IMR-90 (cell line): Measurements from ENCODE around the gene HCN2. TPM values are rescaled to one million over a fixed set of nuclear protein-coding genes. Genes with fewer than 3 reads are reported as not detected.

Experiments
- ATAC-seq: fragments of 200-7000 bp; cut with Tn5 transposase; 2 replicates; pipeline ENCODE4 v1.9.1; 2020; ENCODE audit warnings: low read depth, mild to moderate bottlenecking, moderate library complexity
- BruUV-seq: library from RNA; stranded (reverse); fragments of 400-500 nt; replicated peaks from 2 replicates; lab custom pipeline; 2021; lab: Mats Ljungman, UMichigan
- CTCF ChIA-PET: fragments of 300-600 bp; formaldehyde crosslinking; extraction: SDS; loops from one replicate; lab custom pipeline; 2021; ENCODE audit warnings: antibody characterized with exemption; lab: Yijun Ruan, JAX
- POLR2A ChIA-PET: fragments of 300-600 bp; sonication (Branson Sonifier 250); formaldehyde crosslinking; loops from one replicate; lab custom pipeline; 2022; ENCODE audit warnings: antibody characterized with exemption; ENCODE audit not compliant: unreplicated experiment; lab: Charles Lee
- DNase-seq: peaks from one replicate; pipeline ENCODE4 v3.0.0; 2013
- H2AFZ ChIP-seq: replicated peaks from 2 replicates; pipeline ENCODE3; 2013; ENCODE audit warnings: low read length, mild to moderate bottlenecking; ENCODE audit not compliant: poor library complexity
- H2AK5ac ChIP-seq: 2 replicates; pipeline ENCODE4 v1.6.1; 2013; ENCODE audit warnings: low read depth, low read length, inconsistent platforms
- H2AK9ac ChIP-seq: replicated peaks from 2 replicates; pipeline ENCODE3; 2013; ENCODE audit warnings: mild to moderate bottlenecking, low read depth, low read length, moderate library complexity; ENCODE audit not compliant: poor library complexity
- H2BK120ac ChIP-seq: 2 replicates; pipeline ENCODE4 v1.6.1; 2013; ENCODE audit warnings: low read depth, low read length, inconsistent platforms
- H2BK15ac ChIP-seq: 3 replicates; pipeline ENCODE4 v1.6.1; 2013; ENCODE audit warnings: low read depth, low read length, inconsistent platforms
- H2BK20ac ChIP-seq: 2 replicates; pipeline ENCODE4 v1.6.1; 2013; ENCODE audit warnings: low read depth, mild to moderate bottlenecking, inconsistent platforms, low read length, moderate library complexity
- H2BK5ac ChIP-seq: 2 replicates; pipeline ENCODE4 v1.6.1; 2013; ENCODE audit warnings: mild to moderate bottlenecking, low read depth, low read length, inconsistent platforms; ENCODE audit not compliant: poor library complexity, severe bottlenecking
- H3K14ac ChIP-seq: replicated peaks from 2 replicates; pipeline ENCODE4 v1.6.1; 2013; ENCODE audit warnings: low read depth, low read length, inconsistent platforms
- H3K18ac ChIP-seq: 2 replicates; pipeline ENCODE4 v1.6.1; 2013; ENCODE audit warnings: low read depth, low read length, control low read depth
- H3K23ac ChIP-seq: 2 replicates; pipeline ENCODE4 v1.6.1; 2013; ENCODE audit warnings: low read depth, low read length, inconsistent platforms
- H3K27ac ChIP-seq: 2 replicates; pipeline ENCODE4 v1.5.1; 2013; ENCODE audit warnings: mild to moderate bottlenecking, control low read depth, low read length; ENCODE audit not compliant: insufficient read depth
- H3K27me3 ChIP-seq: 2 replicates; pipeline ENCODE4 v1.6.1; 2013; ENCODE audit warnings: low read length; ENCODE audit not compliant: control insufficient read depth, insufficient read depth
- H3K36me3 ChIP-seq: 2 replicates; pipeline ENCODE4 v1.6.1; 2013; ENCODE audit warnings: low read length, mixed read lengths; ENCODE audit not compliant: control insufficient read depth, insufficient read depth
- H3K4ac ChIP-seq: 2 replicates; pipeline ENCODE4 v1.6.1; 2013; ENCODE audit warnings: low read depth, low read length, inconsistent platforms
- H3K4me1 ChIP-seq: 2 replicates; pipeline ENCODE4 v1.6.1; 2013; ENCODE audit warnings: low read length, mixed read lengths; ENCODE audit not compliant: control insufficient read depth, insufficient read depth
- H3K4me2 ChIP-seq: 2 replicates; pipeline ENCODE4 v1.6.1; 2013; ENCODE audit warnings: low read depth, mild to moderate bottlenecking, control low read depth, low read length, moderate library complexity
- H3K4me3 ChIP-seq: 2 replicates; pipeline ENCODE4 v1.5.1; 2013; ENCODE audit warnings: low read depth, mild to moderate bottlenecking, control low read depth, low read length, moderate library complexity; ENCODE audit not compliant: insufficient read depth
- H3K56ac ChIP-seq: 2 replicates; pipeline ENCODE4 v1.6.1; 2013; ENCODE audit warnings: low read length, inconsistent platforms; ENCODE audit not compliant: insufficient read depth; ENCODE audit errors: extremely low read depth
- H3K79me1 ChIP-seq, 2 experiments: 2 replicates each; pipeline ENCODE4 v1.6.1; 2013; ENCODE audit warnings: low read length in 2 of 2, inconsistent platforms in 1 of 2, low read depth in 1 of 2
- H3K9ac ChIP-seq: 2 replicates; pipeline ENCODE4 v1.6.1; 2013; ENCODE audit warnings: low read depth, low read length, control low read depth
- H3K9me1 ChIP-seq: 2 replicates; pipeline ENCODE4 v1.6.1; 2013; ENCODE audit warnings: low read length, inconsistent platforms; ENCODE audit not compliant: insufficient read depth
- H3K9me3 ChIP-seq: 2 replicates; pipeline ENCODE4 v1.6.1; 2013; ENCODE audit warnings: low read length; ENCODE audit not compliant: control insufficient read depth, insufficient read depth
- H4K20me1 ChIP-seq: 2 replicates; pipeline ENCODE4 v1.6.1; 2013; ENCODE audit warnings: low read length, inconsistent platforms; ENCODE audit not compliant: insufficient read depth
- H4K5ac ChIP-seq: 2 replicates; pipeline ENCODE4 v1.6.1; 2013; ENCODE audit warnings: mild to moderate bottlenecking, low read depth, low read length, control low read depth
- H4K8ac ChIP-seq, 2 experiments: 2 replicates each; pipeline ENCODE4 v1.6.1; 2013; ENCODE audit warnings: low read depth in 2 of 2, low read length in 2 of 2, control low read depth in 1 of 2, inconsistent platforms in 1 of 2
- H4K91ac ChIP-seq: 2 replicates; pipeline ENCODE4 v1.6.1; 2013; ENCODE audit warnings: low read depth, low read length, inconsistent platforms; ENCODE audit not compliant: insufficient read depth
- BHLHE40 ChIP-seq: fragments of 150-350 bp; IDR thresholded peaks from 2 replicates; pipeline ENCODE4 v1.6.1; 2016; ENCODE audit warnings: mild to moderate bottlenecking, low read depth, low read length
- CEBPB ChIP-seq: IDR thresholded peaks from 2 replicates; pipeline ENCODE4 v1.6.1; 2012; ENCODE audit warnings: low read depth, low read length, improper control_type of control experiment
- CHD1 ChIP-seq: IDR thresholded peaks from 2 replicates; pipeline ENCODE4 v1.6.1; 2012; ENCODE audit warnings: low read depth, low read length, improper control_type of control experiment
- CTCF ChIP-seq: conservative IDR thresholded peaks from 2 replicates; pipeline ENCODE4 v1.5.1; 2012; ENCODE audit warnings: mild to moderate bottlenecking, low read depth, low read length, improper control_type of control experiment
- ELK1 ChIP-seq: fragments of 150-350 bp; IDR thresholded peaks from 2 replicates; pipeline ENCODE4 v1.6.1; 2016; ENCODE audit warnings: low read depth, mild to moderate bottlenecking, low read length, moderate library complexity, borderline replicate concordance
- FOS ChIP-seq: fragments of 150-350 bp; IDR thresholded peaks from 2 replicates; pipeline ENCODE4 v1.6.1; 2016; ENCODE audit warnings: low read depth, low read length
- MAFK ChIP-seq: IDR thresholded peaks from 2 replicates; pipeline ENCODE4 v1.6.1; 2012; ENCODE audit warnings: low read depth, low read length, improper control_type of control experiment
- MAZ ChIP-seq: IDR thresholded peaks from 2 replicates; pipeline ENCODE4 v1.6.1; 2012; ENCODE audit warnings: low read depth, mild to moderate bottlenecking, low read length, improper control_type of control experiment, moderate library complexity, borderline replicate concordance
- MXI1 ChIP-seq: IDR thresholded peaks from 2 replicates; pipeline ENCODE4 v1.6.1; 2012; ENCODE audit warnings: low read depth, mild to moderate bottlenecking, low read length, moderate library complexity, borderline replicate concordance
- NFE2L2 ChIP-seq: fragments of 150-350 bp; IDR thresholded peaks from 2 replicates; pipeline ENCODE4 v1.6.1; 2016; ENCODE audit warnings: low read depth, mild to moderate bottlenecking, low read length
- POLR2A ChIP-seq: IDR thresholded peaks from 2 replicates; pipeline ENCODE4 v1.6.1; 2012; ENCODE audit warnings: mild to moderate bottlenecking, low read depth, low read length
- RAD21 ChIP-seq: IDR thresholded peaks from 2 replicates; pipeline ENCODE4 v1.6.1; 2012; ENCODE audit warnings: low read length, improper control_type of control experiment
- RCOR1 ChIP-seq: IDR thresholded peaks from 2 replicates; pipeline ENCODE4 v1.6.1; 2012; ENCODE audit warnings: mild to moderate bottlenecking, low read length, improper control_type of control experiment; ENCODE audit not compliant: insufficient replicate concordance
- RFX5 ChIP-seq: IDR thresholded peaks from 2 replicates; pipeline ENCODE4 v1.8.0; 2012; ENCODE audit warnings: low read depth, mild to moderate bottlenecking, low read length, moderate library complexity
- SMC3 ChIP-seq: fragments of 150-350 bp; IDR thresholded peaks from 2 replicates; pipeline ENCODE4 v1.6.1; 2016; ENCODE audit warnings: low read depth, mild to moderate bottlenecking, antibody characterized with exemption, low read length, moderate library complexity
- WGBS, 2 experiments: methylation state at CpG; one replicate each; pipeline versions ENCODE4 v1.1.5 to v1.1.7; 2013; ENCODE audit warnings: missing lambda C conversion rate in 2 of 2; ENCODE audit not compliant: insufficient read length in 1 of 2; ENCODE audit errors: extremely low coverage in 2 of 2; 5-methylcytosine and 5-hydroxymethylcytosine counted together
- dilution Hi-C: fragments of 300-500 bp; cut with HindIII; formaldehyde crosslinking; loops from one replicate; pipeline ENCODE4 v1.14.3; 2018; ENCODE audit warnings: low sequenced_read_pairs; ENCODE audit not compliant: unreplicated experiment
- in situ Hi-C: fragments of 300-500 bp; cut with MboI; formaldehyde crosslinking; loops from 3 replicates; pipeline ENCODE4 v1.14.3; 2019; ENCODE audit warnings: low sequenced_read_pairs, inconsistent platforms, mixed read lengths
- intact Hi-C: fragments of 100-400 bp; cut with micrococcal nuclease; formaldehyde crosslinking; loops from 2 replicates; pipeline ENCODE4 v1.10.0; 2022
- polyA plus RNA-seq, 3 experiments: library from polyadenylated mRNA; depleted of rRNA; stranded (reverse); fragments of >200 nt; gene quantifications; 2 replicates each; pipeline ENCODE4 v1.2.3, GENCODE V29; 2012; ENCODE audit warnings: low replicate concordance in 1 of 3
- total RNA-seq: library from RNA; depleted of rRNA; stranded (reverse); fragments of >200 nt; gene quantifications from 2 replicates; pipeline ENCODE4 v1.2.3, GENCODE V29; 2012
- TF ChIP-seq, protein P1 (sequence below): fragments of 150-350 bp; IDR thresholded peaks from 2 replicates; pipeline ENCODE4 v1.6.1; 2017; ENCODE audit warnings: mild to moderate bottlenecking, antibody characterized with exemption, low read length, low read depth

HCN2 gene
- total and polyA plus RNA-seq, 2 of the 4 experiments (the other 2 are of a cell fraction) = 0.72 to 2.6 TPM

DNA sequence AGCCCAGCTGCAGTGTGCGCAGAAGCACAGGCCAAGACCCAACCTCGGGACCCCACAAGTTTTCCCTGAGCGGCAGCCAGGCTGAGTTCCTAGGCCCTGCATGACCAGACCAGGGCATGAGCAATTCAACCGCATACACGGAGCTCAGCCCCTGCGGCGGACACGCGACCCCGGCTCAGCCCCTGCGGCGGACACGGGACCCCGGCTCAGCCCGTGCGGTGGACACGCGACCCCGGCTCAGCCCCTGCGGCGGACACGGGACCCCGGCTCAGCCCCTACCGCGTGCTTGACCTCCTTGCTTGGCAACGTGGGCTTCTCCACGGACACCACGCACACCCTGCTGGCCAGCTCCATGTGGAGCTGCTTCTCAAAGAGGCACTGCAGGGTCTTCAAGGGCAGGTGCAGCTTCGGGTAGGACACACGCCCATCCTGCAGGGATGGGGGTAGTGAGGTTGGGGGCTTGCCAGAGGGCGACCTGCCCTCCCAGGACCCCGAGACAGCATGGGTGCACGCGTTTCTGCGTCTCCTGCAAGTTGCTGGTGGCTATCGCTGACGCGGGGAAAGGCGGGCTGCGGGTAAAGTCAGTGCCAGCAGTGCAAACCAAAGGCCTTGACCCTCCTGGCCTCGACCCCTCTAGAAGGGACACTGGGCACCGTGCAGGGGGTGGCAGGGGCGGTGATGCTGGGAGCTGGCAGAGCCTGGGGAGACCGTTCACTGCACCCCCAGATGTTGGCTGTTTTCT lies 33.7 kb downstream of the HCN2 start:
- Histone ChIP-seq H3K4me1 (no peaks in the 10 kb centered on the region), H3K79me1 (peaks cover 0 to 5% of the 10 kb centered on the region in 2 experiments; a peak in 1 of 4 replicates), H3K4ac (no peak overlapping the region), H2BK120ac (no peak overlapping the region), H3K36me3 (peaks cover 36% of the 10 kb centered on the region), H3K9ac (no peak overlapping the region), H4K5ac (no peak overlapping the region), H3K9me3 (no peaks in the 10 kb centered on the region), H3K27me3 (no peaks in the 10 kb centered on the region), H3K9me1 (no peaks in the 10 kb centered on the region), H4K8ac (no peak overlapping the region), H3K23ac (no peak overlapping the region), H2BK20ac (no peak overlapping the region), H2AK5ac (peak overlapping the region; percentile 16; the same call in 1 of the 2 replicates), H4K20me1 (peaks cover 3% of the 10 kb centered on the region), H2BK15ac (no peak overlapping the region), H3K4me2 (no peak overlapping the region), H2BK5ac (no peak overlapping the region), H3K4me3 (no peak overlapping the region), H3K56ac (no peak overlapping the region), H2AK9ac (no peak overlapping the region), H3K14ac (no peak overlapping the region), H3K27ac (no peak overlapping the region), H3K18ac (no peak overlapping the region), H2AFZ (no peak overlapping the region), H4K91ac (no peak overlapping the region)
- intact Hi-C loops (no loop called here), in situ Hi-C loops (no loop called here), dilution Hi-C loops (no loop called here)
- no TSS peak for BruUV-seq
- ChIA-PET CTCF (no interaction called here), POLR2A (no interaction called here)
- WGBS, 2 experiments = 93% methylated on average over 31 of the region's 44 CpGs; no CpG with 5 or more reads in 1 of the 2 experiments
- TF ChIP-seq MAFK (no peak), CEBPB (no peak), RAD21 (no peak), ELK1 (no peak), SMC3 (no peak), RFX5 (no peak), CHD1 (no peak), NFE2L2 (no peak), MXI1 (no peak), RCOR1 (no peak), MAZ (no peak), FOS (no peak), BHLHE40 (no peak), POLR2A (no peak), CTCF (no peak)
- TF ChIP-seq, protein P1, sequence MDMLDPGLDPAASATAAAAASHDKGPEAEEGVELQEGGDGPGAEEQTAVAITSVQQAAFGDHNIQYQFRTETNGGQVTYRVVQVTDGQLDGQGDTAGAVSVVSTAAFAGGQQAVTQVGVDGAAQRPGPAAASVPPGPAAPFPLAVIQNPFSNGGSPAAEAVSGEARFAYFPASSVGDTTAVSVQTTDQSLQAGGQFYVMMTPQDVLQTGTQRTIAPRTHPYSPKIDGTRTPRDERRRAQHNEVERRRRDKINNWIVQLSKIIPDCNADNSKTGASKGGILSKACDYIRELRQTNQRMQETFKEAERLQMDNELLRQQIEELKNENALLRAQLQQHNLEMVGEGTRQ = no peak
- ATAC-seq (no peak), DNase-seq (no peak)
